NCI-H187 (cell line): ENCODE data around the gene MVK.

ENCODE experiments used
- DNase-seq, 2 experiments: peaks; one replicate each; lab custom pipeline; 2025; lab: John Stamatoyannopoulos, UW

Gene MVK

DNA sequence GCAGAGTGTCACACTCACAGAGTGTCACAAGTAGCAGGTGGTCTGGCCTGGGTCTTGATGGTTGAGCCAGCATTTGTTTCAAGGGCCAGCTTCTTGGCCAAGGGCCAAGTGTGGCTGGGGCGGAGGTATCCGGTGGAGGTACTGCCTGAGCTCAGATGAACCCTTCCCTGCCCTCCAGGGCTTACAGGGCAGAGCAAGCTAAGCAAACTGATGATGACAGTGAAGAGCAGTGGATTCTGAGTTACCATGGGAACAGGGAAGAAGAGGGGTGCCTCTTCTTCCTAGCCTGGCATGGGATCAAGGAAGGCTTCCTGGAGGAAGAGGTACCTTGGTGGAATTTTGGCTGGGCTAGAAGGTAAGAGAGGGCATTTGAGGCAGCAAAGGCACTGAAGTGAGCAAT, 35.7 kb downstream of the MVK start:
- DNase-seq, result no peak

DNA sequence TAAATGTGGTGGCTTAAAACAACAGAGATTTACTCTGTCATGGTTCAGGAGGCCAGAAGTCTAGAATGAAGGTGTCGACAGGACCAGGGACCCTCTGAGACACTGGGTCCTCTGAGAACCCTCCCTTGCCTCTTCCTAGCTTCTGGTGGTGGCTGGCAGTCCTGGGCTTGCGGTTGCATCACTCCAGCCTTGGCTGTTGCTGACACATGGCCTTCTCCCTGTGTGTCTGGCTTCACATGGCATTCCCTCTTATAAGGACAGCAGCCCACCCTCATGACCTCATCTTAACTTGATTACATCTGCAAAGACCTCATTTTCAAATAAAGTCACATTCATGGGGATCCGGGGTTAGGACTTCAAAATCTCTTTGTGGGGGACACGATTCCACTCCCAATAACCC, 36.9 kb downstream of the MVK start:
- no peak for DNase-seq

DNA sequence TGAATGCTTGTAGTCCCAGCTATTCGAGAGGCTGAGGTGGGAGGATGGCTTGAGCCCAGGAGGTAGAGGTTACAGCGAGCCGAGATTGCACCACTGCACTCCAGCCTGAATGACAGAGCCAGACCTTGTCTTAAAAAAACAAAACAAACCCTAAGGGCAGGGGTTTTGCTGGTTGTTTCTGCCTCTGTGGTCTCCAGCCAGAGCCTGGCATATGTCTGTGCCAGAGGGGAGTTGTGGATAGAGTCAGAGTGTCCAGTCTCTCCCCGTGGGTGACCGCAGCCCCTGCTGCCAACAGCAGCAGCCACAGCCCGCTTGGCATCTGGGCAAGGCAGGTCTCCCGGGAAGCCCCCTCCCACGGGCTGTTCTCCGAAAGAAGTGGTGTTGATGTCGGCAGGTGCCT, 37.6 kb downstream of the MVK start:
- no peak for DNase-seq

DNA sequence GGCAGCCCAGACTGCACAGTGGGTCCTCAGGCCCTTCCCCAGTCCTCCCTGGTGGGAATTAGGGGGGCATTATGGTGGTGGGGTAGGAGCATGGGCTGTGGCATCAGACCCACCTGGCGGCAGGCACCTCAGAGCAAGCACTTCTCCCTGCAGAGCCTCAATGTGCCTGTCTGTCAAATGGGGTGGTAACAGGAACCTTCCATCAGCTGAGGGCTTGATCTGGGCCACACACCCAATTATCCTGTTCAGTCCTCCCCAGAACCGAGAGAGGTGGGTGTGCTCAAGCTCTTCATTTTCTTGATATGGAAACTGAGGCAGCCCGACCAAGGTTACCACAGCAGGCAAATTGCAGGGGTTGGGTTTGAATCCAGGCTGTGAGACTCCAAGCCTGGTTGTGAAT, 38.4 kb downstream of the MVK start:
- no peak for DNase-seq

DNA sequence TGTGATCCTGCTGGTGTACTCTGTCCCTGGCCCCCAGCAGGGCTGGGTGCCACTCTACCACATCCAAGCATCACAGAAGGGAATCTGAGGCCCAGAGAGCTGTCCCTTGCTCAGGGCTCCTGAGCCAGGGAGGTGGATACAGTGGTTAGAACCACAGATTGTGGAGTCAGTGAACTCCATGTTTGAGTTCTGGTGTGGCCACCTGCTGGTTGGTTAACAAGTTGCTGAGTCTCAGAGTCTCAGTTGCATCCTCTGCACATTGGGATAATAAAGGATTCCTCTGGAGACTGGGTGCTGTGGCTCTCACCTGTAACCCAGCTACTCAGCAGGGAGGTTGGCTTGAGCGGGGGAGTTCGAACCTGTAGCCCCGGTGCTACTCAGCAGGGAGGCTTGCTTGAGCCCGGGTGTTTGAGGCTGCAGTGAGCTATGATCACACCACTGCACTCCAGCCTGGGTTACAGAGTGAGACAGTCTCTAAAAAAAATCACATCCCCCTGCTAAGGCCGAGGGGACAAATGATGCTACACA, 39.4 kb downstream of the MVK start:
- no peak for DNase-seq

DNA sequence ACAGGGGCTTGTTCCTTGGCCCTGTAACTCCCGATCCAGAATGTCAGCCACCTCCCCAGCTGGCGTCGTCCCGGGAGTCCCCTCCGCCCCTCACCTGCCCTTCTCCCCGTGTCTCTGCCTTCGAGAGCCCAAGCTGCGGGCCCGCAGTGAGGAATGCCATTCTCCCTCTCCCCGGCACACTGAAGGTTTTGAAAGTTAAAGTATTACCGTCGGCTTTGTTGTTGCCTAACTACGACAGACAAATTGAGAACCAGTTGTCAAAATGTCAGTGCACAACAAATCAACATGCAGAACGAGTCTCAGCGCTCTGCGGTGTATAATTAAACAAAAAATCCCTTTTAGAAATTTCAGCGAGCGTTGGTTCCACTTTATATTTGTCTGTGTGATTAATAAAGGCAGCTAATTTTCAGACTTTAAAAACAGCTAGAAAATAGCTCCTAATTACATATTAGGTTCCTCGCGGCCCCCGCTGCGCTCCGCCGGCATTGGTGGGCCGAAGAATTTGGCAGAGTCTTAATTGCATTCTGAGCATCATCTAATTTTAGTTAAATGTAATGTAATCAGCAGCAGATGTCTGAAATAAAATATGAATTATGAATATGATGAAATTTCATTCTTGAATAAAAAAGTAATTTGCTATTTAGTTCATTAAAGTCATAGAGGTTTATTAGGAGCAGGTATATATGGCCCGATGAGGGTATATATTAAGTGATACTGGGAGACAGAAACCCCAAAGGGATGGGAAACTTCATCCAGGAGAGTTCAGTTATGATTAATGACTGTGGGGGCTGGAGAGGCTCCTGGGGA, 40.3 kb downstream of the MVK start:
- no peak for DNase-seq

DNA sequence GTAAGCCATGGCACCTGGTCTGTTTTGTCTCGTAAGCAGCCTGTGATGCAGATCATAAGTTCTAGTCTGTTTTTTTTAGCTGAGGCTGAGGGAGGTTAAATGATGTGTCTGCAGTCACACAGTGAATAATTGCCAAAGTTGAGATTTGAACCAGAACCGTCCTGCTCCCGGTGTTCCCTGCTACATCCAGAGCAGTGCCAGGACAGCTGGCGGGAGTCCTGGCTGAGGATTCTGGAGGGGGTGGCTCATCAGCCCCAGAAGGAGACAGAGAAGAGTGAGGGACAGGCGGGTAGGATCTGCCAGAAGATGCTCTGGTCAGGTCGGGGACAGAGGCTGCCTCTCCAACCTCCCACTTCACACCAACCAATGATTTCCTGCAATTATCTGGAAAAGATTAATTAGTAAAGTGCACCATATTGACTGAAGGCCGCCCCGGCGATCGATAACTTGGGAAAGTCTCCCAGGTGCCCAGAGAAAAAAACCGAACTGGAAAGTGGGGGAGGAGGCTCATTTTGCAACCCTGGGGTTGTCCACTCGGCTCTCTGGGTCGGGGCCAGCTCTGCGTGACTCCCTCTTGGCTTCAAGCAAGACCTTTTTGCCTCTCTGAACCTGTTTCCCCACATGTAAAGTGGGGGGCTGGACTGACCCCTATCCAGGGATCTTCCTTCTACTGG, 42.1 kb downstream of the MVK start:
- no peak for DNase-seq

DNA sequence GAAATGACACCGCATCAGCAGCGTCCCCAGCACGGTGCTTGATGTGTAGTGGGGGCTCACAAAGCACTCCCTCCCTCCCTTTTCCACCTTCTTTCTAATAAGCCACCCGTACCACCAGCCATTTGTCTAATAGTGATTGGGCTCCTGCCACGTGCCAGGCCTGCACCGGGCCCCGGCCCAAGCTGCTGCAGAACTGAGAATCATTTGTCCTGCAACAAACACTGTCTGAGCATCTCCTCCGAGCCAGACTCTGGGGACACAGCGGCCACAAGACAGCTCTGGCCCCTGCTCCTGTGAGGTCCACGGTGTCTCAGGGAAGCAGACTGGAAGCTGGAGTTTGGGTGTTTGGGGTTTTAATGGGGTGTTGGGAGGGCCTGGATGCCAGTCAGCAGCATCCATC, 43.9 kb downstream of the MVK start:
- DNase-seq, result no peak

DNA sequence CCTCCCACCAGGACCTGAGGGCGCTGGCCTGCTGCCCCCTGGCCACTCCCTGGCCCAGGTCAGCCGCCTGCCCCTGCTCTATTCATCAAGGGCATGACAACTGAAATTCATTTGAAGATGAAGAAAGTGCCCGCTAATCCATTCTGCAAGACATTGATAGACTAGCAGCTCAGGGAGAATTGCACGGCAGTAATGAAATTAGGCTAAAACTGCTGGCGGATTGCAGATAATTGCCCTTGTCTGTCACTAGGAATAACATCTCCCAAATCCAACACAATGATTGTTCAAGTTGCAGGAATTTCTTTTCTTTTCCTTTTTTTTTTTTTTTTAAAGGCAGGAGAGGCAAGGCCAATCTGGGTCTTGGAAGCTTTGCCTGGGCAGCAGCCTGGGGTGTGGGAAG, 44.5 kb downstream of the MVK start:
- DNase-seq, result no peak

DNA sequence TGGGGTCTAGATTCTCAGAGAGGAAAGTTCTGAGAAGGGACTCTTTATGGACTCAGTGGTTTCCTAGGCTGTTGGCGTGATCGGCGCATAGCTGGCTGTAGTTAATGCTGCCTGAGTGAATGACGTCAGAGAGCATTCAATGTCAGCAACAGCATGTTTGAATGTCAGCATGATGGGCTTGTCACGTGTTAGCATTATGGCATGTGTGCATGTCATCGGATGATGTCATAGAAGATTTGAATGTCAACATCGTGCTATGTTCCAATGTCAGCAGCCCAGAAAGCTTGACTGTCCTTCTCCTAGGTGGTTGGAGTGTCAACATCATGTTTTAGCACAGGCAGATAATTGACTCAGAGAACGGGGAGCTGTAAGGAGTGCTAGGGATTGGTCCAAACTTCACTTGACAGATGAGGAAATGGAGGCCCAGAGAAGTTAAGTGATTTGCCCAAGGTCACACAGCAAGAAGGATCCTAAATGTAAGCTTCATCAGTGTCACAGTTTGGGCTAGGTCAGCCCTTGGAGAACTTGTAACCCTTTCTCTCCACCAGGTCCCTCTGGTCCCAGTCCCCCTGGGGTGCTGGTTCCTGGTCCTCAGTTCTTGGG, 45.5 kb downstream of the MVK start:
- no peak for DNase-seq

DNA sequence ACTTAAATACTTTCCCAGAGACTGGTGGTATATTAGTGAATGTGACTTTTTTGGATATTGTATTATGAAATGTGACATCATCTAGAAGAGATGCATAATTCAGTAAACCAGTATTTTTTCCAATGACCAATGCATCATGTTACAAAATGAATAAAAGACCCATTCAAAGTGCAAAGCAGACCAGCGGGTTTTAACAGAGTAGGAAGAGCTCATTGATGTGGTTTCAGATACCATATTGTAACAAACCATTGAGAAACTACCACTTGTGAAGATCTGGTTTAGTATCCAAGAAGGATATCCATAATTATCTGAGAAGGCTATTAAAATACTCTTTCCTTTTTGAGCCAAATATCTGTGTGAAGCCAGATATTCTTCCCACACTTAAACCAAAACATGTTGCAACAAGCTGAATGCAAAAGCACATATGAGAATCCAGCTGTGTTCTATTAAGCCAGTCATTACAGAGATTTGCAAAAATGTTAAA, 47.7 kb downstream of the MVK start:
- DNase-seq, result no peak

DNA sequence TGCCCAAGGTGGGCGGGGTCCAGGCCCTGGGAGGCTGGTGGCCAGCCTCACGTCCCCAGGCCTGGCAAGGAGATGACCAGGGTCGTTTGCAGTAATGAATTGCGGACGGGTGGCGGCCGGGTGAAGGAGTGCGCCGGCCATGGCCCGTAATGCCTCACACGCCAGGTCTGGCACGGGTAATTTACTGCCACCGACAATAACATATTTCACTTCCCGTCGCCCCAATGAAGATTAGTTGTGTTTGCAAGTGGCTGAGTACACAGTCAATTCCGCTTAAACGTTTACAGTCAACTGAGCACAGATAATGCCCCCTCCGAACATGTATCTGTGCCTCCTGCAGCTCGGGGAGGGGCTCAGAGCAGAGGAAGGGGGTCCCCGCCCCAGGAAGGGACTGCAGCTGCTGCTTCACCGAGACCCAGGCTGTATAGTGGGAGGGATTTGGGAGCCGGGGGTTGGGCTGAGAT, 48.3 kb downstream of the MVK start:
- peak; percentile 54 to 70 for DNase-seq

DNA sequence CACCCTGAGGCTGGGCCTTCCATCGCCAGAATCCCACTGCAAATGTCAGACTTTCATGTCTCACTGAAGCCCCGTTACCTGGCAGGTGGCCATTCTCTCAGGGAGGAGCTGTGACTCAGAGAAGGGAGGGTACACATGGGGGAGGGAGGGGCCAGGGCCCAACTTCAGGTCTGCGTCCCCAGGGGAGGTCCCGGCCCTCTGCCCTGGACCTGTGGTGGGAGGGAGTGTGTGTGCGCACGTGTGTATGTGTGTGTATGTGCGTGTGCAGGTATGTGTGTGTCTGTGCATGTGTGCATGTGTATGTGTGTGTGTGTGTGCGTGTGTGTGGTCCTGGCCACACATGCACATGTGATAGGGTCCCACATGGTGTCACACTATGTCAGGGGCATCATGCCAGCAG, 50.9 kb downstream of the MVK start:
- DNase-seq, result no peak

DNA sequence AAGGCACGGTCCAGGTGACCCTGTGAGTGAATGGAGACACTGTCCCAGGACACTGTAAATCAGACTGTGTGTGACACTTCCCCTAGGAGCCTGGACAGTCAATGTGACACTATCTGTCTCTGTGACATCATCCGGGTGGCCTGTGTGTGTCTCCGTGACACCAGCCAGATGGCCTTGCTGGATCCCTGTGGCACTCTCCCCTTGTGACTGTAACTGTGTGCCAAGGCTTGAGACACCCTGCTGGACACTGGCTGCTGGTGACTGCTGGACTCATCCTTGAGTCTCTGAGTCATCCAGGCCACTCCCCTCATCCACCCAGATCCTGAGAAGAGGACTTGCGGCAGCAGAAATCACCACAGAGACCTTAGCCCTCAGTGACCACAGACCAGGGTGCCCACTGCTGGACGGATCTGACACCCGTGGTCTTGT, 51.6 kb downstream of the MVK start:
- no peak for DNase-seq

DNA sequence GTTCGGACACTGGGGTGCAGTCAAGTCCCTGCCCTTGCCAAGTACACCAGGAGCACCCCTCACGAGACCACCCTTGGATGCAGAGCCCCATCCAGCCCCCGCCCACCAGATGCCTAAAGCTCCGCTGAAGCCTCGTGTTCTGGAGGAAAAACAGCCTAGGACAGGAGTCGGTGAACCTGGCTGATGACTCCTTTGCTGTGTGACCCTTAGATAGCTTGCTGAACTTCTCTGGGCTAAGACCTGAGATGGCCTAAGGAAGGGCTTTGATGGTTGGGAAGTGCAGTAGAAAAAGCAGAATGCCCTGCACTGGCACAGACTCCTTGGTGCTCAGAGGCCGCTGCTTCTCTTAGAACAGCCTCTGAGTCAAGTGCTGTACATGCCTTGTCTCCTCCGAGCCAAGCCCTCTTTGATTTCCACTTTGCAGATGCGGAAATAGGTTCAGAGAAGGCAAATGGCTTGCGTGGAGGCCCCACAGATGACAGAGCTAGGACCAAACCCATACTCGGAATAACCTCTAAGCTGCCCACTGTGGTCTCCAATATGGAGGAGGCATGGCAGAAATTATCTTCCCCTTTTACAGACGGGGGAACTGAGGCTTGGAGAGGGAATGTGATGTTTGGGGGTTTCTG, 52.3 kb downstream of the MVK start:
- no peak for DNase-seq

DNA sequence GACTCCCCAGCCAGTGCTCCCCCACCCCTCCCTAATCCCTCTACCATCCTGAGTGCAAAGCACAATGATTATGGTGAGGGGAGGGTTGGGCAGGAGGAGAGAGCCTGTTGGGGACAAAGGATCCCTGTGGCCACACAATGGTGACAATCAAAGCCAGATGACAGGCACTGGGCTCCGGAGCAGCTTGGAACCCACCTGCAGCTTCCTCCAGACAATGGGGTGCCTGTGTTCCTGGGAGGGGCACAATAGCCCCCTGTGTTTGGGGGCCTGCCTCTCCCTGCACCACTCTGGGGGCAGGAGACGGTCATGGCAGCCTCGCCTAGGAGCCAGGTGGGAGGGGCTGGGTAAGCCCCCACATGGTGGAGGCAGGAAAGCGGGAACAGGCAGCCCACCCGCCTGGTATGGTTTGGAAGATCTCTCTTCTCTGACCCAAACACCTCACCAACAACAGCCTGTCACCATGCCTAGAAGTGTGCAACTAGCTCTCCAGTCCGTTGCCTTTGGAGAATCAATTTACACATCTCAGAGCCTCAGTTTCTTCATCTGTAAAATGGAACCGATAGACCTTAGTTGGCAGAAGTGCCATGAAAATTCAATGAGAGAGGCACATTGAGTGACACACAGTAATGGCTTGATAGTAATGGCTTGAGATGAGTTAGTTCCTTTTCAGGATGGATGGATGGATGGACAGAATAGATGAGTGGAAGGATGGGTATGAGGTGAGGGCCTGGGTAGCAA, 53.0 kb downstream of the MVK start:
- DNase-seq, result no peak

DNA sequence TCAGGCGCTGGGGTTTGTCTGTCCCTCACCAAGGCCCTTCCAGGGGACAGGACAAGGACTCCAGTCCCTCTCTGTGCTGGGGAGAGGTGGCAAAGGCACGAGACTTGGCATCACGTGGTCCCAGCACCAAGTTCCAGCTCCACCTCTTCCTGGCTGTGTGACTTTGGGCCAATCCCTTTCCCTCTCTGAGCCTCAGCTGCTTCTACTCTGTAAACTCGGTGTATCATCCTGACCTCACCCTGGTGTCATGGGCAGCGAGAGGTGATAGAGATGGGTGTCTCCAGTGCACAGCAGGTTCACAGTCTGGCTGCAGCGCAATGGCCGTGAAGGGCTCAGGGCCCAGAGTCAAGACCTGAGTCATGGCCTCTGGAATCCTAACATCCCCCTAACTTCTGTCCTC, 54.0 kb downstream of the MVK start:
- DNase-seq, result no peak

DNA sequence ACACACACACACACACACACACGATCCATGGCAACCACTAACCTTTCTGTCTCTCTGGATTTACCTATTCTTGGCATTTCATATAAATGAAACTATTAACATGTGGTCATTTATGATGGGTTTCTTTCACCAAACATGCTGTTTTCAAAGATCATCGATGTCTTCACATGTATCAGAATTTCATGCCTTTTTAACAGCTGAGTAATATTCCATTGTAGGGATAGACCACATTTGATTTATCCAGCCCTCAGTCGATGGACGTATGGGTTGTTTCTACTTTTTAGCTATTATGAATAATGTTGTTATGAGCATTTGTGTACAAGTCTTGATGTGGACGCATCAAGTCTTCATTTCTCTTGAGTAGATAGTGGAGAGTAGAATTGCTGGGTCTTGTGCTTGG, 56.5 kb downstream of the MVK start:
- no peak for DNase-seq

DNA sequence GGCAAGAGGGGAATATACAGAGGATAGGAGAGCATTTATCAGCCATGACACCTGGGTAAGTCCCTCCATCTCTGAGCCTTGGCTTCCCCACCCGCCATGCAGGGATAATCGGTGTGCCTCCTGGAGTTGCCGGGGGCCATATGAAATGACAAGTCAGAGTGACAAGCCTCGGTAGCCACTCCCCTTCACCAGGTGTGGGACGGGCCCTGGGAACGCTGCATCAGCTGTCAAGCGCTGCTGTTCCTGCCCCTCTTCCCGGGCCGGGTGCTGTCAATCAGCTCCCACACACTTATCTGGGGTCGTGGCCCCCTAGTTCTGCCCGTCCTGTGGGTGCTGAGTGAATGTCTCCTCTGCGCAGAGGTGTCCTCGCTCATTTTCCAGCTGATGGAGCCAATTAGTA, 57.2 kb downstream of the MVK start:
- DNase-seq, result no peak

DNA sequence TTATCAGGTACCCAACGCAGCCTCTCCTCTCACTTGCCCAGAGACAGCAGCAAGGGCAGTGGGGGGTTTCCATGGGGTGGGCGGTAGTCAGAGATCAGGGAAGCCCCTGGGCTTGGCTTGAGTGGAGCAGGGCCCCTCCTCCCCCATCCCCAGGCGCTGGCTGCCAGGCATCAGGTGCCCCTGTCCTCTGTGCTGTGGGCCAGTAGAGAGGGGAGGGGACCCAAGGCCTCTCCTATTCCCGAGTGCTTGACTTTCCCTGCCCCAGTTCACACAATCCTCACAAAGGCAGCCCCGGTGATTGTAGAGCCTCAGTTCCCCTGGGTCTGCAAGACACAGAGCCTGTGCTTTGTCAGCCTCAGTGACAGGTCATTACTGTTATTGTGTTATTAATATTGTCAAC, 57.7 kb downstream of the MVK start:
- no peak for DNase-seq

DNA sequence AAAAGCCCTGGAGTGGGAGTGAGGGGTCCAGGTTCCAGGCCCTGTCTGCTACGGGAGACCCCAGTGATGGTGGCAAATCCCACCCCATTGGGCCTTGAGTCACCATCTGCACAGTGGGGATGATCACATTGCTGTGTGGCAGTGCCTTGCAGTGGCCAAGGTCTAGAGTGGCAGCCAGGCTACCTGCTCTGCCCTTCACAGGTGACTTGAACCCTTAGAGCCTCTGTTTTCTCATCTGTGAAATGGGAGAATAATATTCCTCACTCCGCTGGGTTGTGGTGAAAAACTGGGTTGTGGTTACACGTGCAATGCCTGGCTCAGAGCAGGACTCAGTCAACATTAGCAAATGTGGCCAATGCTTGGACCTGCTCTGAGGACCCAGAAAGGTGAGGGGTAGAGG, 58.2 kb downstream of the MVK start:
- no peak for DNase-seq

DNA sequence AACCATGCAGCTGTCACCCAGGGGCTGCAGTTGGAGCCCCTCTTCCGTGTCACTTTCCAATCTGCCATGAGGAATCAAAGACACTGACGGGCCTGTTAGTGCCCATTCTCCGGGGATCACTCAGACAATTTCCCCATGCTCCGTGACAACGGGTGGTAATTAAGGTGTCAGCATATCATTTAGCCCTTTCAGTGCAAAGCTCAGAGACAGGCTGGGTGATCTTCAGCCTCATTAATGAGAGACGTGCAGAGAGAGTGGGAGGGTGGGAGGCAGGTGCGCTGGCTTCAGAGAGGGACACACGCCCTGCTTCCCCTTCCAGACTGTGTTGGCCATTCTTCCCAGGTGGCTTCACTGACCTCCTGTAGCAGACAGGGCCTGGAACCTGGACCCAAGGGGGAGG, 58.7 kb downstream of the MVK start:
- no peak for DNase-seq
